ENCODE measurements around the gene C5orf34.
"Not testable (repeated sequence)": the region's sequence is repeated elsewhere in the genome, so short reads cannot be mapped to it uniquely, and the experiment has no call there.

Gene C5orf34

DNA sequence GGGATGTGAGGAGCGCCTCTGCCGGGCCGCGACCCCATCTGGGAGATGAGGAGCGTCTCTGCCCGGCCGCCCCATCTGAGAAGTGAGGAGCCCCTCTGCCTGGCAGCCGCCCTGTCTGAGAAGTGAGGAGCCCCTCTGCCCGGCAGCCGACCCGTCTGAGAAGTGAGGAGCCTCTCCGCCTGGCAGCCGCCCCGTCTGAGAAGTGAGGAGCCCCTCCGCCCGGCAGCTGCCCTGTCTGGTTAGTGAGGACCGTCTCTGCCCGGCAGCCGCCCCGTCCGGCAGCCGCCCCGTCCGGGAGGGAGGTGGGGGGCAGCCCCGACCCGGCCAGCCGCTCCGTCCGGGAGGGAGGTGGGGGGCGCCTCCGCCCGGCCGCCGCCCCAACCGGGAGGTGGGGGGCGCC, 3.9 kb downstream of the C5orf34 start:
- not testable (repeated sequence) for DNase-seq

DNA sequence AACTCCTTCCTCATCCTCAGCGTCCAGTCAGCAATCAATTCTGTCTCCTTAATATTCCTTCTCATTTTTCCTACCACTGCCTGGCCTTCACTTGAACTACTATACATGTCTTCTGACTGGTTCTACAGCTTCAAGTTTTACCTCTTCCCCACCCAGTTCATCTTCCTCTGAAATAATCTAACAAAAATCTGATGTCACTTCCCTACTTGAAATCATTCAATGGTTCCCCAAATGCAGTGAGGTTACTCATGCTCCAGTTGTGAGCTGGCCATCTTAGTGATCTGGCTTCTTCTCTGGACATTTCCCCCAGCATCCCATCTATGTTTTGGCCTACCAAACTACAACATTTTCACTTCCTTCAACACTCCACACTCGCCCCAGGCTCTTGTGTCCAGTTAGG, 16.4 kb downstream of the C5orf34 start:
- DNase-seq: no peak

DNA sequence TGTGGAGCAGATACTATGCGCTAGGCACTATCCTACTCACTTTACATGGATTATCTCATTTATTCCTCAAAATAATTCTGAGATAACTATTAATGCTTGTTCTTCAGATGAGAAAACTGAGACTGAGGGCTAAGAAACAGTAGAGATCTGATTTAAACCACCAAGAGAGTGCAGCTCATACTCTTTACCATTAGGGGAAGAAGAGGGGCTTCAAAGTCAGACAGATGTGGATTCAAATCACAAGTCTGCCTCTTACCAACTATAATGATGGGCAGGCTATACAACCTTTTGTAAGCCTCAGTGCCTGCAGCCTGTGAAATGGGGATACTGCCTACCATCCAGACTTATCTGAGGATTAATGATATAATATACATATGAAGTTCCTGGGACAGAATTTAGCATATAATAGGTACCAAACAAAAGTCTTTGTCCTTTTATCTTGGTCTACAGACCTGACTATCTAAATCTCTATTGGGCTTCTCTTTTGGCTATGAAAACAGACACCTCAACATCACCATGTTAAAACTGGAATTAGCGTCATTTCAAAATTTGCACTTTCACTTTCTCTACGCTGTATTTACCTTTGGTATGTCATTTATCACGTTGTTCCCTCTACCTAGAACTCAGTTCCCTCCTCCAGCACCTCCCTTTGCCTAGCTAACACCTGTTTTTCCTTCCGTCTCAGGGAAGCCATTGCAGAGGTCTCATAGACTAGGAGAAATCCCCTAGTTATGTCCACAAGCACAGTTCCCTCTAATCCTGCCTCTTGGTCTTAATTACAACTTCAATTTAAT, 17.4 kb downstream of the C5orf34 start:
- DNase-seq: peak; percentile 40

DNA sequence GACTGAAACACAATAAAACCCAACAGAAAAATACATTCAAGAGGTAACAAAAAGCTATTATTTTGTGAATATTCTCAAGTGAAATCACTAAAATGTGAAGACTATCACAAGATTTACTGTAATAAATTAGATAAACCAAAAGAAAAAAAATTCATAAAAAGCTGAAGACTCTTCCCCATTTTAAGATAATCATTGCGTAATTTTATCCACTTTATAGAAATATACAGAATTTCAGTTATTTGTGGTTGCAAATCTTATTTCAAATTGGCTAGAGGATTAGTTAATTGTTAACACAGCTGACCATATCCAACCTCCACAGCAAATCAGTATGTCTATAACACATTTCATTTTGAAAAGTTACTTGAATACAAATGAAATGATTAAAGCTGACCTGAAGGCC, 23.6 kb downstream of the C5orf34 start:
- no peak for DNase-seq

DNA sequence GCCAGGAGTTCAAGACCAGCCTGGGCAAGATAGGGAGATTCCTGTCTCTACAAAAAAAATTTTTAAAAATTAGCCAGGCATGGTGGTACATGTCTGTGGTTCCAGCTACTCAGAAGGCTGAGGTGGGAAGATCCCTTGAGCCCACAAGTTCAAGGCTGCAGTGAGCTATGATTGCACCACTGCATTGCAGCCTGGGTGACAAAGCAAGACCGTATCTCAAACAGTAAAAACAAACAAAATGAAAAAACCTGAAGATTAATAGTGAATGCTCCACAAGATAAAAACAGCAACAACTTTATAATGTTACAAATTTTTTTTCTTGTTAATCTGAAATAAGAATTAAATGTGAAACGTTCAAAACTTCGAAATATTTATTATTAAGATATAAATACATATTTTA, 28.6 kb downstream of the C5orf34 start:
- no peak for DNase-seq

DNA sequence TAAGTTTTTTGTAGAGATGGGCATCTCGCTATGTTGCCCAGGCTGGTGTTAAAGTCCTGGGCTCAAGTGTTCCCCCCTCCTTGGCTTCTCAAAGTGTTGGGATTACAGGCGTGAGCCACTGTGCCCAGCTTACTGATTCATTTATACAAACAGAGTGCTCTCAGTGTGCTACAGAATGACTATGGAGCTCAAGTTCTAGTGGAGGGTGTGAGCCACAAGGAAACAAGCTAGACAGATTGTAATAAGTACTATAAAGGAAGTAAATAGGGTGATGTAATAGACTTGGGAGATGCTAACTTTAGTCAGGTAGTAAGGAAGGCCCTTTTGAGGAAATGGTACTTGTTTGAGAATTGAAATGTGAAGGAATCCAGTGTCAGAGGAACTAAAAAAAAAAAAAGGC, 29.5 kb downstream of the C5orf34 start:
- DNase-seq: peak; percentile 38

DNA sequence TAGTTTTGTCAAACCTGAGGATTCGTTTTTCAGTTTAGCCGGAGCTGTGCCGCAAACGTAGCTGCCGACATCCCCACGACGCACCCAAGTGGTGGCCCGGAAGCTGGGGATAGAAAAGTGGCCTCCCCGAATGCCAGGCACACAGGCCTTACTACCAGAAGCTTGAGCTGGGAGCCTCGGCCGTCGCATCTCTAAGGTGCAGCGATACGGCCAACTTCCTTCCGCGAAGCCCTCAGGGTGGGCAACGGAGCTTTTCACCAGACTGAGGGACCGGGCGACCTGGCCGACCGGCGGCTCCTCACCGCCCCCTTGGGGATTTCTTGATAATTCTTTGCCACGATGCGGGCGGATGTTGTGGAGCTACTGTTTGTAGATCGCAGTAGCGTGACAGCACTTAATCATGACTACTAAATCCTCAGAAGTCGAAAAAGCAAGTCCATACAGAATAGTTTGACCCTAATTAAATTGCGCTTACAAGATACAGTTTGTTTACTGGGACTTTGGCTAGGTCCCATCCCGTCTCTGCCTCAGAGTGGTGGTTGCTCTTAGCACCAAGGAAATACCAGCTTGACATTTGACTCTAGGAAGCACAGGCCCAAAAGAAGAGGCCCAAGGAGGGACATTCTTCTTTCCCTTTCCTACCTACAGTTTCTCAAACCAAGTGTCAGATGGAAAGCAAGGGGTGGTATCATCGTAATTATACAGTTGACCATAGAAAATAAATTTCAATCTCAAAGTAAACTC, 30.7 kb downstream of the C5orf34 start:
- DNase-seq: peak; percentile 94

DNA sequence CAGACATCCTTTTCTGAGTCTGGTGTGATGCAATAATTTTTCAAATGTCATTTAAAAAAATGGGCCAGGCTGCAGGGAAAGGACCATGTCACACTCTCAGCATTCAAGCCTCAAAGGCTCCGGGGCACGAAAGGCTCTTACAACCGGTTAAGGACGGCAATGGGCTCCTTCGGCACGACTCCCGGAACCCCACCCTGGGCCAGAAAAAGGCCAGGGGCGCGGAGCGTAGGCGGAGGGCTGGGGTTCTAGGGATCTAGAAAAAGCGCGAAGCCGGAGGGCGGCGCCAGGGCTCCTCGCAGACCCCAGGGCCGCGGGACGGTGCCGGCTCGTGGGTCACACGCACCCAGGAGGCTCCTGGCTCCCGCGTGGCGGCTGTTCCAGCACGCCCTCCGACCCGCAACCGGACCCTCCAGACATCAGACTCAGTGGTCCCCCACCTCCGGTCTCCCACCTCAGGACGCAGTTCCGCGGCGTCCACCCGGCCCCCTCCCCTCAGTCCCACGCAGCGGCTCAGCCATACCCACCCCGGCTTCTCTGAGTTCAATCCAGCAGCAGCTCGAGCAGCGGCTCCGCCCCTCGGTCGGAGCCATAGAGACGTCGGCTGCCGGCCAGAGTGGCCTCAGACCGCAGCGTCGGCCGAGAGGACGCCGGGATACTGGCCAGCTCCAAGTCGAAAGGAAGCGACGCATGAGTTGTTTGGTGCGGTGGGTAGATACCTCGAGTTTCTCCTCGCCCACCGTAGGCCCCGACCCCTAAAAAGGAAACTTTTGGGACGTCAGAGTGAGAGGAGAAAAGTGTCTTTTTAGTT, 31.4 kb downstream of the C5orf34 start, which contains the start of gene TMEM267:
TSS of gene TMEM267 (minus strand) at position 568 of the 808 bp plus-strand sequence. CDS start 29,896 bp downstream, outside the sequence.
- DNase-seq: peak; percentile 96

DNA sequence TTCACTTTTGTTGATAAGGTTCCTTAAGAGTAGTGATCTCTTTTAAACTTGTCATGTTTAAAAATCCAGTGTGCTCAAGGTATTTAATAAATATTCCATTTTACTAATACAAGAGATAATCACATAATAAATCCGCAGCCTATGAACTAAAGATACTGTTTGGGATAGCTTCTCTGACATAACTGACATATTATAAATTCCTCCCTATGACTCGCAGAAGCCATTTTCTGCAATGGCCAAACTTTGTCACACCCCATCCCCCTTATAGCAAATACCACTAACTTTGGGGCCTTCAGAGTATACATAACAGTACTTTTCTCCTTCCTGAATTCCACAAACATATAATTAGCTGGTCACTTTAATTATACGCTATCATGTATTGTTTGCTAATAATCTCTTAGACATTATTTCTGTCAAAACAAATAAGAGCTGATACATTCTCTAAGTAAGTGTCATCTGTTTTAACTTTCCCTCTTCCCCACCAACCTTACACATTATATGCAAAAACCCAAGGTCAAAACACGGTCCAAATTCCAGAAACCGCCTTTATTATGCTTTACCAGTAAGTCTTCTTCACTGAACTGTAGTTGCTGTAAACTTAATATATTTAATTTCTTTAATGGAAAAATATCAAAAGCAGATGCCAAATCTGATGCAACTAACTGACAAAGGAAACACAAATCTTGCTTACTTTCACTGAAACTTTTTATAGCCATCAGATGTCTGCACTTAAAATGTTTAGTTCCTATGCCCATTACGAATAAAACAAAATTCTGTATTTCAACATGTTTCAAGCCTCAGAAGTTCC, 32.3 kb downstream of the C5orf34 start:
- peak; percentile 43 for DNase-seq

DNA sequence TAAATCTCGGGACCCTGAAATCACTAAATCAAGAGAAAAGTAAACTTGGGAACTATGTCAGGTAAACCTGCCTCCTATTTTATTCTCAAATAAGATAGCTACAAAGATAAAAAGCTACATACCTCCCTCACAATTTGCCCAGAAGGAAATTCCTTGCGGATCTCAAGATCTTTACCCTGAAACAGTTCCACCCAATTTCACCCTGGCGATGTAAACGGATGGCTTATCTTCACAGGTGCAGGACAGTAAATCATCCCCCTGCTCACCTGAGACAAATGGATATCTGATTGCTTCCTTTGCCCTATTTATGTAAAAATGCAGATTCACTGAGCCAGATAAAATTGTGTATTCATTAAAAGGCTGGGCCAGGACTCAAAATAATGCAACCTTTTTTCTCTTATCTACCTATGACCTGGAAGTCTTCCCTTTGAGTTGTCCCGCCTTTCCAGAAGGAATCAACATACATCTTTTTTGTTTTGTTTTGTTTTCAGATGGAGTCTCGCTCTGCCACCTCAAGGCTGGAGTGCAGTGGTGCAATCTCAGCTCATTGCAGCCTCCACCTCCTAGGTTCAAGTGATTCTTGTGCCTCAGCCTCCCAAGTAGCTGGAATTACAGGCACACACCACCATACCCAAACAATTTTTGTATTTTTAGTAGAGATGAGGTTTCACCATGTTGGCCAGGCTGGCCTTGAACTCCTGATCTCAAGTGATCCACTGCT, 45.1 kb downstream of the C5orf34 start:
- DNase-seq: no peak

DNA sequence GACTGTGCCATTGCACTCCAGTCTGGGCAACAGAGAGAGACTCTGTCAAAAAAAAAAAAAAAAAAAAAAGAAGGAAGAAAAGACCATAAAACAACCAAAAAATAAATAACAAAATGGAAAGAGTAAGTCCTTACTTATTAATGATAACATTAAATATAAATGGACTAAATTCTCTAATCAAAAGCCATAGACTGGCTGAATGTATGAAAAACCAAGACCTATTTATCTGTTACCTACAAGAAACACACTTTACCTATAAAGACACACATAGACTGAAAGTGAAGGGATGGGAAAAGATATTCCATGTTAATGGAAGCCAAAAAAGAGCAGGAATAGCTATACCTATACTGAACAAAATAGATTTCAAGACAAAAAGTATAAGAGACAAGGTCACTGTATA, 47.8 kb downstream of the C5orf34 start:
- DNase-seq: no peak

DNA sequence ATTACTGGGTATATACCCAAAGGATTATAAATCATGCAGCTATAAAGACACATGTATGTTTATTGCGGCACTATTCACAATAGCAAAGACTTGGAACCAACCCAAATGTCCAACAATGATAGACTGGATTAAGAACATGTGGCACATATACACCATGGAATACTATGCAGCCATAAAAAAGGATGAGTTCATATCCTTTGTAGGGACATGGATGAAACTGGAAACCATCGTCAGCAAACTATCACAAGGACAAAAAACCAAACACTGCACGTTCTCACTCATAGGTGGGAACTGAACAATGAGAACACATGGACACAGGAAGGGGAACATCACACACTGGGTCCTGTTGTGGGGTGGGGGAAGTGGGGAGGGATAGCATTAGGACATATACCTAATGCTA, 49.5 kb downstream of the C5orf34 start:
- DNase-seq: not testable (repeated sequence)

DNA sequence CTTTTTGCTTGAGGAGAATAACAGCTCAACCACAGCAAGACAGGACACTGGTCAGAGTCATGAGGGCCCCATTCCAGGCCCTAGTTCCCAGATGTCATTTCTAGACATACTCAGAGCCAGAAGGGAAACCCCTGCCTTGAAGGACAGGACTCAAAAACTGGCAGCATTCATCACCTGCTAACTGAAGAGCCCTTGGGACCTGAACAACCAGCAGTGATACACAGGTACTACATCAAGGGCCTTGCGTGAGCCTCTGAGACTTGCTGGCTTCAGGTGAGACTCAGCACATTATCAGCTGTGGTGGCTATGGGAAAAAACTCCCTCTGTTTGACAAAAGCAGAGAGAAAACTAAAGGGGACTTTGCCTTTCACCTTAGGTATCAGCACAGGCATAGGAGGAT, 53.9 kb downstream of the C5orf34 start:
- no peak for DNase-seq

DNA sequence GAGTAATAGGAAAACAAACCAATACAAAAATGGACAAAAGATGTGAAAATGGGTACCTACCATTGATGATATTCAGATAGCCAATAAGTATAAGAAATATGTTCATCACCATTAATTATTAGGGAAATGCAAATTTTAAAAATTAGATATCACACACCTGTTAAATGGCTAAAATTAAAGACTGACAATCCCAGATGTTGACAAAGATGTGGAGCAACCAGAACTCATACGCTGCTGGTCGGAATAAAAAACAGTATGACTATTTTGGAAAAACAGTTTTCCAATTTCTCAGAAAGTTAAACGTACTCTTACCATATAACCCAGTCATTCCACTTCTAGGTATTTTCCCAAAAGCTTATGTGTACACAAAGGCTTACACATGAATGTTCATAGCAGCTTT, 58.4 kb downstream of the C5orf34 start:
- no peak for DNase-seq

DNA sequence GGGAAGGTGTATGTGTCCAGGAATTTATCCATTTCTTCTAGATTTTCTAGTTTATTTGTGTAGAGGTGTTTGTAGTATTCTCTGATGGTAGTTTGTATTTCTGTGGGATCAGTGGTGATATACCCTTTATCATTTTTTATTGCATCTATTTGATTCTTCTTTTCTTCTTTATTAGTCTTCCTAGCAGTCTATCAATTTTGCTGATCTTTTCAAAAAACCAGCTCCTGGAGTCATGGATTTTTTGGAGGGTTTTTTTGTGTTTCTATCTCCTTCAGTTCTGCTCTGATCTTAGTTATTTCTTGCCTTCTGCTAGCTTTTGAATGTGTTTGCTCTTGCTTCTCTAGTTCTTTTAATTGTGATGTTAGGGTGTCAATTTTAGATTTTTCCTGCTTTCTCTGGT, 73.4 kb downstream of the C5orf34 start:
- DNase-seq: not testable (repeated sequence)

DNA sequence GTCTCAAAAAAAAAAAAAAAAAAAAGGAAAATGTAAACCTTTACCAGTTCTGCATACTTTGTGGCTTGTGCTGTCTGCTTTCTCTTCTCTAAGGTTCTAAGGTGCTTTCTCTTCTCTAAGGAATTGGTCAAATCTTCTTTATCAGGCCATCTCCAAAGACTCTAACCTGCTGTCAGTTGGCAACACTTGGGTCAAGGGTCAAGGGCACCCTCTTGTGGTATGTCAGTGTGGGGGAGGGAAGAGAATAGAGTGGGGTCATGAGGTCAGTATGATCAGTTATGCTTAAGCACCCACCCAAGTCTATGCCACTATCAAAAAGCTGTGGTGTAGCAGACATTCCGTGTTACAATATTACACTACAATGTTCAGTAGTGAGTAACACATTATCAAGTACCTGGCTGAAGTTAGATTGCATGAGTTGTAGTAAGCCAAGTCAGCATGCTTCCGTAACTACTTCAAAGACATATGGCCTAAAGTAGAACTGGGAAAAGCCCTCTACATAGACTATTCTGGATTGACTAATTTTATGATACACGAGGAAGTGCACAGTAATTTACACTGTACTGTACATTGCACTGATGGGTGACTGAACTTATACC, 77.8 kb downstream of the C5orf34 start:
- DNase-seq: peak; percentile 17

All from OCI-M1 (cell line).